AG20443 (cell line): ENCODE data around the gene DGKG.

Experiments
- DNase-seq: peaks from one replicate; pipeline ENCODE4 v3.0.0; 2012; ENCODE audit warnings: low spot score, mixed read lengths

The DGKG gene

GRCh38 chr3:186142393-186142932, 219.6 kb downstream of the DGKG start:
- DNase-seq: no peak

GRCh38 chr3:186141790-186142189, 220.2 kb downstream of the DGKG start:
- no peak for DNase-seq

GRCh38 chr3:186138272-186138981, 223.6 kb downstream of the DGKG start:
- DNase-seq: no peak

GRCh38 chr3:186137051-186137685, 224.9 kb downstream of the DGKG start:
- DNase-seq: no peak

GRCh38 chr3:186133980-186134379, 228.1 kb downstream of the DGKG start:
- no peak for DNase-seq

- DNase-seq: no peak
Observed at GRCh38 chr3:186132487-186132886, 229.5 kb downstream of the DGKG start.

GRCh38 chr3:186129206-186129605, 232.8 kb downstream of the DGKG start:
- no peak for DNase-seq

- DNase-seq: no peak
Observed at GRCh38 chr3:186128158-186128557, 233.9 kb downstream of the DGKG start.

- no peak for DNase-seq
Observed at GRCh38 chr3:186127463-186127862, 234.6 kb downstream of the DGKG start.

GRCh38 chr3:186125118-186125517, 236.9 kb downstream of the DGKG start:
- no peak for DNase-seq

GRCh38 chr3:186124592-186124991, 237.4 kb downstream of the DGKG start:
- no peak for DNase-seq

- DNase-seq: no peak
Observed at GRCh38 chr3:186123012-186123411, 239.0 kb downstream of the DGKG start.

- DNase-seq: no peak
Observed at GRCh38 chr3:186121968-186122367, 240.1 kb downstream of the DGKG start.

GRCh38 chr3:186121278-186121677, 240.8 kb downstream of the DGKG start:
- no peak for DNase-seq

GRCh38 chr3:186119499-186119898, 242.5 kb downstream of the DGKG start:
- DNase-seq: no peak

- no peak for DNase-seq
Observed at GRCh38 chr3:186118692-186119091, 243.3 kb downstream of the DGKG start.

GRCh38 chr3:186117521-186118134, 244.4 kb downstream of the DGKG start:
- no peak for DNase-seq

- no peak for DNase-seq
Observed at GRCh38 chr3:186115239-186115996, 246.6 kb downstream of the DGKG start.

- no peak for DNase-seq
Observed at GRCh38 chr3:186110975-186111974, 250.8 kb downstream of the DGKG start.

- DNase-seq: peak; percentile 44
Observed at GRCh38 chr3:186109897-186110803, 251.9 kb downstream of the DGKG start.
